ENCODE data around the gene PIP5KL1.

PIP5KL1 gene

GRCh38 chr9:127954831-127955293, 24.3 kb upstream of the PIP5KL1 start:
- TF ChIP-seq CTCF (IDR thresholded peaks at IDR 0.05; ENCODE audit: insufficient read depth, low read length, poor library complexity, severe bottlenecking): no peak
- no peak for DNase-seq (ENCODE audit: extremely low read depth, insufficient read length)
- no peak overlapping the region for H3K4me3 ChIP-seq (replicated peaks; ENCODE audit: low read depth, low read length)
- H3K27me3 ChIP-seq (replicated peaks; ENCODE audit: control insufficient read depth, insufficient read depth, low read length): no peaks in the 10 kb centered on the region
- peaks cover 1% of the 10 kb centered on the region for H3K36me3 ChIP-seq (ENCODE audit: control insufficient read depth, insufficient read depth, low read length)

- no peak for DNase-seq (ENCODE audit: extremely low read depth, insufficient read length)
- no peaks in the 10 kb centered on the region for H3K27me3 ChIP-seq (replicated peaks; ENCODE audit: control insufficient read depth, insufficient read depth, low read length)
- no peak for TF ChIP-seq CTCF (IDR thresholded peaks at IDR 0.05; ENCODE audit: insufficient read depth, low read length, poor library complexity, severe bottlenecking)
- peaks cover 1% of the 10 kb centered on the region for H3K36me3 ChIP-seq (ENCODE audit: control insufficient read depth, insufficient read depth, low read length)
- no peak overlapping the region for H3K4me3 ChIP-seq (replicated peaks; ENCODE audit: low read depth, low read length)
These were observed 23.4 kb upstream of the PIP5KL1 start for GRCh38 chr9:127953768-127954505.

- Histone ChIP-seq H3K27me3 (replicated peaks; ENCODE audit: control insufficient read depth, insufficient read depth, low read length) (no peaks in the 10 kb centered on the region), H3K36me3 (ENCODE audit: control insufficient read depth, insufficient read depth, low read length) (peaks cover 4% of the 10 kb centered on the region), H3K4me3 (replicated peaks; ENCODE audit: low read depth, low read length) (no peak overlapping the region)
- TF ChIP-seq CTCF (IDR thresholded peaks at IDR 0.05; ENCODE audit: insufficient read depth, low read length, poor library complexity, severe bottlenecking): no peak
- DNase-seq (ENCODE audit: extremely low read depth, insufficient read length): no peak
These were observed 22.6 kb upstream of the PIP5KL1 start for GRCh38 chr9:127953154-127953553.

- Histone ChIP-seq H3K4me3 (replicated peaks; ENCODE audit: low read depth, low read length) (no peak overlapping the region), H3K36me3 (ENCODE audit: control insufficient read depth, insufficient read depth, low read length) (peaks cover 9% of the 10 kb centered on the region), H3K27me3 (replicated peaks; ENCODE audit: control insufficient read depth, insufficient read depth, low read length) (no peaks in the 10 kb centered on the region)
- DNase-seq (ENCODE audit: extremely low read depth, insufficient read length): no peak
- no peak for TF ChIP-seq CTCF (IDR thresholded peaks at IDR 0.05; ENCODE audit: insufficient read depth, low read length, poor library complexity, severe bottlenecking)
These were observed 20.1 kb upstream of the PIP5KL1 start for GRCh38 chr9:127950513-127951289.

- Histone ChIP-seq H3K36me3 (ENCODE audit: control insufficient read depth, insufficient read depth, low read length) (peaks cover 13% of the 10 kb centered on the region), H3K4me3 (replicated peaks; ENCODE audit: low read depth, low read length) (no peak overlapping the region), H3K27me3 (replicated peaks; ENCODE audit: control insufficient read depth, insufficient read depth, low read length) (no peaks in the 10 kb centered on the region)
- TF ChIP-seq CTCF (IDR thresholded peaks at IDR 0.05; ENCODE audit: insufficient read depth, low read length, poor library complexity, severe bottlenecking): no peak
- DNase-seq (ENCODE audit: extremely low read depth, insufficient read length): no peak
These were observed 19.4 kb upstream of the PIP5KL1 start for GRCh38 chr9:127949827-127950512.

Data from GM06990 (cell line).